Forelimb muscle (tissue), 1 donor: Measurements from ENCODE around the gene MBD3. TPM values are rescaled to one million over a fixed set of nuclear protein-coding genes. Genes with fewer than 3 reads are reported as not detected.
"Not testable (repeated sequence)": the region's sequence is repeated elsewhere in the genome, so short reads cannot be mapped to it uniquely, and the experiment has no call there.

Experiments used
- DNase-seq: peaks from one replicate; pipeline ENCODE4 v3.0.0-alpha.2; 2013; ENCODE audit warnings: low read depth
- polyA plus RNA-seq: library from polyadenylated mRNA; unstranded; fragments of 120-200 nt; gene quantifications from one replicate; pipeline ENCODE4 v1.2.1, GENCODE V29; 2013; ENCODE audit not compliant: insufficient read length

MBD3 gene
- polyA plus RNA-seq, 1 donor = 62.6 TPM

DNA sequence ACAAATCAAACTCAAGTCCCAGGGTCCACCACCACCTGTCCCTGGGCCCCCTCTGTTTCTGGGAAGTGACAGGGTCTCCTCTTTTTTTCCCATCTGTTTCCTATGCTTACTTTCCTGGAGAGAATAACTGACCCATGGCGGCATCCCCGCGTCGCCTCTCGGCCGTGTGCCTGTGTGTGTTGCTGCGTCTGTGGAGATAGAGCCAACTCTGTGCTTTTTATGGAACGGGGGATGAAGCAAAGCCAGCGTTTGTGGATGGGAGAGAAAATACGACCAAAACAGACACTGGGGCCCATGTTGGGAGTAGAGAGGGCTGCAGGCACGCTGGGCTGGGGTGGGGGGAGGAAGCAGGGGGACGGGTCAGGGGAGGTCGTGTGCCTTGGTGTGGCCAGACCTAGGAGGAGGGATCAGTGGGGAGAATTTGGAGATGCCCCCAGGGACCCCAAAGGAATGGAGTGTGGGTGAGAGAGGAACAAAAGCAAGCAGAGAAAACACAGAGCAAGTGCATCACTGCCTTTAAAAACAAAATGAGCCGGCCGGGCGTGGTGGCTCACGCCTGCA is 52.2 kb downstream of the MBD3 start:
- peak; percentile 36 for DNase-seq

DNA sequence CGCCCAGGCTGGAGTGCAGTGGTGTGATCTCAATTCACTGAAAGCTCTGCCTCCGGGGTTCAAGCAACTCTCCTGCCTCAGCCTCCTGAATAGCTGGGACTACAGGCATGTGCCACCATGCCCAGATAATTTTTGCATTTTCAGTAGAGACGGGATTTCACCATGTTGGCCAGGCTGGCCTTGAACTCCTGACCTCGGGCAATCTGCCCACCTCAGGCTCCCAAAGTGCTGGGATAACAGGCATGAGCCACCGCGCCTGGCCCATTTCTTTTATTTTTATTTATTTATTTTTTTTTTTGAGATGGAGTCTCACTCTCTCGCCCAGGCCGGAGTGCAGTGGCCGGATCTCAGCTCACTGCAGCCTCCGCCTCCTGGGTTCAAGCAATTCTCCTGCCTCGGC is 52.9 kb downstream of the MBD3 start:
- not testable (repeated sequence) for DNase-seq

DNA sequence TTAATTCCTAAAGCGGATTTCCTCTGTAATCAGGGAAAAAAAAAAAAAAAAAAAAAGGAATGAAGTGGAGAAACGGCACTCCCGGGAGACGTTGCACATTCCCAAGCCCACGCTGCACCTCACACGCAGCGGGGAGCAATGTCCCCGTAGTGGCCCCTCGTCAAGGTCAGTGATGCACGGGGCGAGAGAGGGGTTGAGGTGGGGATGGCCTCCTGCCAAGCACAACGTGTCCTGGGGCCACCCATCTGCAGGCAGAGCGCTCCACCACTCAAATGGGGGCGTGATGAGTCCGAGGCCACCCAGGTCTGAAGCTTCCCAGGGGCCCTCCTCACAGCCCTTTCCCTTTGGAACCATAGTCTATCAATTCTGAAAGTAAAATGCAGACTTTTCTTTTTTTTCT is 53.7 kb downstream of the MBD3 start:
- DNase-seq = no peak

DNA sequence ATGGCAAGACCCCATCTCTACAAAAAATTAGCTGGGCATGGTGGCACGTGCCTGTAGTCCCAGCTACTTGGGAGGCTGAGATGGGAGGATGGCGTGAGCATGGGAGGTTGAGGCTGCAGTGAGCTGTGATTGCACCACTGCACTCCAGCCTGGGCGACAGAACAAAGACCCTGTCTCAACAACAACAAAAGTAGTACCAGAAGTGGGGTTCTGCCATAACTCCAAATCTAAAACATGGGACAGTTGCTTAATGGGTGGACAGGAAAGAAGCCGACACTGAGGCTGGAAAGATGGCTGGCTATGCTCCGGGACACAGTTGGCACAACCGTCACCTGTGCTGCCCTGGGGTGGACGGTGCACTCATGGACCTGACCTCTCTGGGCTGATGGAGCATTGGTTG is 57.0 kb downstream of the MBD3 start:
- DNase-seq = not testable (repeated sequence)

DNA sequence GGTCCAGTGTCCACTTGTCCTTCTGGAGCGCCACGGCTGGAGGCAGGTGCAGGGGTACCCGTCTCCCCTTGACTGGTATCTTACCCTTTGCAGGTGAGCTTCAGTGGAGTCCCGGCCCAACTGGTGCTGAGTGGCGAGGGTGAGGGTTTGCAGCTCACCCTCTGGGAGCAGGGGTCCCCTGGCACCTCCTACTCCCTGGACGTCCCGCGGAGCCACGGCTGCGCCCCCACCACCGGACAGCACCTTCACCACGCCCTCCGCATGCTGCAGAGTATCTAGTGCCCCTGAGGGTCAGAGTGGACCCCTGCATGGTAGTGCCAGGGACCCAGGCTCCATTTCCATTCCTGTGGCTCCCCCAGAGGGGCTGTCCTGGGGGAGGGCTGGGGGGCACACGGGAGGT is 57.7 kb downstream of the MBD3 start:
- DNase-seq = no peak

DNA sequence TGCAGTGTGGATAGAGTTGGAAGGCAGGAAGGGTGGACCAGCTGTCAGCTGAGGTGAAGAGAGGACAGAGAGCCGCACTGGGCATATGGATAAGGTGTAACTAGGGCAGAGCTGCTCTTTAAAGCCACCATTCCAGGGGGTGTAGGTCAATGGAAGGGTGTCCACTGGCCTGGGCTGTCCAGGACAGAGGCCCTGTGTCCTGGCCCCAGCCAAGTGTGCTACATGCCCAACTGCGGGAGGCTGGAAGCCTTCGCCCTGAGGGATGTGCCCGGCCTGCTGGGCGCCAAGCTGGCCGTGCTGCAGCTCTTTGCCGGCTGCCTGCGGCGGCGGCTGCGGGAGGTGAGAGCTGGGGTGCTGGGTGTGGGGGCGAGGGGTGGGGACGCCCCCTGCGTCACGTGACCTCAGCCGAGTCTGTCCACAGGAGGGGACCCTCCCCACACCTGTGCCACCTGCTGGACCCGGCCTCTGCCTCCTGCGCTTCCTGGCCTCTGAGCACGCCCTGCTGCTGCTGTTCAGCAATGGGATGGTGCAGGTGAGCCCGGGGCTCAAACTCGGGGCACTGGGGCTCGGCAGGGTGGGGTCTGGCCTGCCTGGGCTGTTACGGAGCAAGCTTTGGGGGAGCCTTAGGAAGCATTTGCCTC is 59.0 kb downstream of the MBD3 start:
- DNase-seq = no peak

DNA sequence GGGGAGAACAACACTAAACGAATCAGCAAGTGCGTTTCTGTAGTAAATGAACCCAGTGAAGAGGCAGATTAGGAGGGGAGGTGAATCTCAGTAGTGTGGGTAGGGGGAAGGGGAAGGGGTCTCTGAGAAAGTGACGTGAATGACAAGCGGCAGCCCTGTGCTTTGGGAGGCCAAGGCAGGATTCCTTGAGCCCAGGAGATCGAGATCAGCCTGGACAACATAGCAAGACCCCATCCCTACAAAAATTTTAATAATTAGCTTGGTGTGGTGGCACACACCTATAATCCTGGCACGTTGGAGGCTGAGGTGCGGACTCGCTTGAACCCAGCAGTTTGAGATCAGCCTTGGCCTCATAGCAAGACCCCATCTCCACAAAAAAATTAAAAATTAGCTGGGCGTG is 60.7 kb downstream of the MBD3 start:
- no peak for DNase-seq

DNA sequence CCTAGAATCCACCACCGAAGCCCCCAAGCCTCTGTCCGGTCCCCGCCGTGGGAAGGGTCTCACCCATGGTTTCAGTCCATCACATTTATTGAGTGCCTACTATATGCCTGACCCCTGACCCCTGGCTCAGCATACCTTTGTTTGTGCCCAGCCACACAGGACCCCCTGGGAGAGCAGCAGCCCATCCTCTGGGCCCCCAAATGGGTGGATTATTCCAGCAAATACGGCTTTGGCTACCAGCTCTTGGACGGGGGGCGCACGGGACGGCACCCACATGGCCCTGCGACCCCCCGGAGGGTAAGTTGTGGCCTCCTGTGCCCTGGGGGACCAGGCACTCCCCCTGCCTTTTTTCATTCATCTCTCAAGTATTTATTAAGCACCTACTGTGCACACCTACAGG is 61.1 kb downstream of the MBD3 start:
- DNase-seq = no peak

DNA sequence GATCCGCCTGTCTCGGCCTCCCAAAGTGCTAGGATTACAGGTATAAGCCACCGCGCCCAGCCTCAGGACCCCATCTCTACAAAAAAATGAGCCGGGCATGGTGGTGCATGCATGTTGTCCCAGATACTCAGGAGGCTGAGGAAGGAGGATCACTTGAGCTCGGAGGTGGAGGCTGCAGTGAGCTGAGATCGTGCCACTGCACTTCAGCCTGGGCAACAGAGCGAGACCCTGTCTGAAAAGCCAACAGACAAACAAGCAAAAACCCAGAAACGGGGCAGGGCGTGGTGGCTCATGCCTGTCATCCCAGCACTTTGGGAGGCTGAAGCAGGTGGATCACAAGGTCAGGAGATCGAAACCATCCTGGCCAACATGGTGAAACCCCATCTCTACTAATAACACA is 61.8 kb downstream of the MBD3 start:
- DNase-seq = not testable (repeated sequence)

DNA sequence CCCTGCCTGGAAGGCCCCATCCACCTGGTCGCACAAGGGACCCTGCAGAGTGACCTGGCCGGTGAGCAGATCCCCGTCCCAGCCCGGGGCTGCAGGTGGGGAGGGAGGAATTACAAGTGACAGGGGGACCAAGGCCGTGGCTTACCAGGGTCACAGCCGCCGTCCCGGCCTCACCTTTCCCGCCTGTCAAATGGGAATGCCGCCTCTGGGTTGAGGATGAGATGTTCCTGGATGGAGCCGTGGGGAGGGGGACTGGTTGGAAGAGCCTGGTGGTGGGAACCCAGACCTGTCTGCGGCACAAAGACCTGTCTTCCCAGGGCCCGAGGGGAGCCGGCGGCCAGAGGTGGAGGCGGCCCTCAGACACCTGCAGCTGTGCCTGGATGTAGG is 63.2 kb downstream of the MBD3 start:
- no peak for DNase-seq

DNA sequence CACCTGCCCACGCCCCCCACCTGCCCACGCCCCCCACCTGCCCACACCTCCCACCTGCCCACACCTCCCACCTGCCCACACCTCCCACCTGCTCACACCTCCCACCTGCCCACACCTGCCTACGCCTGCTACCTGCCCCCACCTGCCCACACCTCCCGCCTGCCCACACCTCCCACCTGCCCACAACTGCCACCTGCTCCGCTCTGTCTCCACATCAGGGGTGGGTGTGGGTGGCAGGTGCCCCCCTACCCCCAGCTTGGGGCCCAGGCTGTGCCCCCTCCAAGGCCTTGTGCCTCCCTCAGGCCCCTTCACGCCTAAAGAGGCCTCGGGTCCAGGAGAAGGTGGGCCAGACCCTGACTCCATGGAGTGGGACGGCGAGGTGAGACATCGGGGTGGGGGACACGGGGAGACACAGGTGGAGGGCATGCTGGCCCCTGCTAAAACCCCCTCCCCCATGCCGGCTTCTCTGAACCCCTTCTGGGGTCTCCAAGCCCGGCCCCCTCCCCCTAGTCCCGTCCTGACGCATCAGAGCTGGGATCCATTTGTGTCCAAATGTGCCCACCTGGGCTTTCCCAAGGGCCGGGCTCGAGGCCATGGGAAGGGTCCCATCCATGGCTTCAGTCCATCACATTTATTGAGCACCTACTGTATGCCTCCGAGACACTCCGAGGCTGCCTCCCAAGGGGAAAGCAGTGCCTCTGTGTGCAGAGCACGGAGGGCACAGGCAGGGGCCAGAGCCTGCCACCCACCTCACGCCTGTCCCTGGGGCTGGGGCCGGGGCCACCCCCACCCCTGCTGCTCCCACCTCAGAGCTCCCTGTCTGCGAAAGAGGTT is 63.9 kb downstream of the MBD3 start:
- DNase-seq = no peak

DNA sequence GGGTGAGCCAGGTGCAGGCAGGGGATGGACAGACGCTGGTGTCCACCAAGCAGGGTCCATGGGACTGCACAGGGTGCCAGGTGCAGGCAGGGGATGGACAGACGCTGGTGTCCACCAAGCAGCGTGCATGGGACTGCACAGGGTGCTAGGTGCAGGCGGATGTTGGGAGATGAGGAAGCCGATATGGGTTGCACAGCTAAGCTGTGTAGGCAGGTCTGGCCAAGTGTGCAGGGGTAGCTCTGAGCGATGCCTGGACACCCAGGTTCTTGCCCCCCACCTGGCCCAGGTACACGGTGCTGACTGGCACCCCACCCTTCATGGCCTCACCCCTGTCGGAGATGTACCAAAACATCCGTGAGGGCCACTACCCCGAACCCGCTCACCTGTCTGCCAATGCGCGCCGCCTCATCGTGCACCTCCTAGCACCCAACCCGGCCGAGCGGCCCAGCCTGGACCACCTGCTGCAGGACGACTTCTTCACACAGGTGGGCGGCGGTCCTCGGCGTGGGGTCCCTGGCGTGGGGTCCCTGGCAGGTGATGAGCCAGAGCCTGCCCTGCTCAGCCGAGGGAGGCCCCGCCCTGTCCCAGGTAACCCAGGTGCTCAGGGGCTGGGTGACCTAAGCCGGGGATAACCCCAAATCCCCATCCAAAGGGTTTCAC is 64.9 kb downstream of the MBD3 start:
- no peak for DNase-seq

DNA sequence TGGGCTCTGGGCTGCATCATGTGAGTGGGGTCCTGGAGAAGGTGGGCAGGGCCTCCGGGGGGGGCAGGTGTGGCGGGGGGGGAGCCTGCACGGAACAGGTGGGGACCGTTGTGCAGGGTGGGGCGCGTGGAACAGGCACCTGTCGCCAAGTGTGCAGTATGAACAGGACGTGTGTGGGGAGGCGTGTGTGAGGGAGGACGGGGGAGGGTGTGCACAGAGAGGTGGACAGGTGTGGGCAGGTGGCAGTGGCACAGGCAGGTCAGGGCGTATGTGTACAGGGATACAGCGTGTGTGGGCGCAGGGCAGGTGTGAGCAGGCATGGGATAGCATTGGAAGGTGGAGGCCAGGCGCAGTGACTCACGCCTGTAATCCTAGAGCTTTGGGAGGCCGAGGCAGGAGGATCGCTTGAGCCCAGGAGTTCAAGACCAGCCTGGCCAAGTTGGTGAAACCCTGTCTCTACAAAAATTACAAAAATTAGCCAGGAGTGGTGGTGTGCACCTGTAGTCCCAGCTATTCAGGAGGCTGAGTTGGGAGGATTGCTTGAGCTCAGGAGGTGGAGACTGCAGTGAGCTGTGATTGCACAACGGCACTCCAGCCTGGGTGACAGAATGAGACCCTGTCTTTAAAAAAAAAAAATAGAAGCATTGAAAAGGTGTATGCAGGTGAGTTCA is 65.6 kb downstream of the MBD3 start:
- no peak for DNase-seq

DNA sequence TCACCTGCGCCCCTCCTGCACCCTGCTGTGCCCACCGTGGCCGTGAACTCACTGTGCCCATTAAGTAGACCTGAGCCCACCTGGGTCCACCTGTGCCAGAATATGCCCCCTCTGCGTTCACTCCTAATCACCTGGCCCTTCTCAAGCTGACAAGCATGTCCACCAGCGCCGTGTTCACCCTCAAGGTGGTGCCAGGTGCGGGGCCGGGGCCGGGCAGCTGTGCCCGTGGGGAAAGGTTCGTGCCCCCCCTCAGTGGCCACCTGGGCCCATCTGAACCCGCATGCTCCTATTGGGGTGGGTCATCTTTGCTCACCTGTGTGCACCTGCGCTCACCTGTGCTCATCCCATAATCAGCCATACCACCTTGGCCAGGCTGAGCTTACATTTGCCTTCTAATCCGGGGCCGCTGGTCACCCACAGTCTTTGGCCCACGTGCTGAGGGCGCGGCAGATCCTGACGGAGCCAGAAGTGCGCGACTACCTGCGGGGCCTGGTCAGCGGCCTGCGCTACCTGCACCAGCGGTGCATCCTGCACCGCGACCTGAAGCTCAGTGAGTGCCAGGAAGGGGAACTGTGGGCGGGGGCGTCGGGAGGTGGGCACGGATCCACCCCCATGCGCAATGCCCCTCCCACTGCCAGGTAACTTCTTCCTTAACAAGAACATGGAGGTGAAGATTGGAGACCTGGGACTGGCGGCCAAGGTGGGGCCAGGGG is 66.4 kb downstream of the MBD3 start:
- no peak for DNase-seq

DNA sequence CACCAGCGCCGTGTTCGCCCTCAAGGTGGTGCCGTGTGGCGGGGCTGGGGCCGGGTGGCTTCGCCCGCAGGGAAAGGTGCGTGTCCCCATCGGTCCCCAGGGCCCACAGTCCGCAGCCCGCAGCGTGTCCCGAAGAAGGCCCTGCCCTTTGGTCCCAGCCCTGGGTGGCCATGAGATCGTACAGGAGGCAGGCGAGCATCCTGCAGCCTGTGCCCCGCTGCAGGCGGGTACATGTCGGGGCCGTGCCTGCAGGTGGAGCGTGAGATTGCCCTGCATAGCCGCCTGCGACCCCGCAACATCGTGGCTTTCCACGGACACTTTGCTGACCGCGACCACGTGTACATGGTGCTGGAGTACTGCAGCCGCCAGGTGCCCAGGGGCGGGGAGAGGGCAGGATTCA is 67.3 kb downstream of the MBD3 start:
- DNase-seq = no peak

DNA sequence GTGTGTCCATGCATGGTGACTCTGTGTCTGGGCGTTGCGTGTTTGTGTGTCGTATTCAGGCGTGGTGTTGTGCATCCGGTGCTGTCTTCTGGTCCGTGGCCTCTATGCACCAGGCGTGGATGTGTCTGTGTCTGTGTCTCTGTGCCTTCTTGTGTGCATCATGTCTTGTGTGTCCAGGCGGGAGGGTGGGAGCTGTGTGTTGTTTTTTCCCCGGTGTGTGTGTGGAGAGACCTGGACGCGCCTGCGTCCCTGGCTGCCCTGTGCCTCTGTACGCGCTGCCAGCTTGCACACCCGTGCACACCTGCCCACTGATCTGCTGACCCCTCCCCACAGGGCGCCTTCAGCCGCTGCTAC is 67.7 kb downstream of the MBD3 start:
- no peak for DNase-seq

DNA sequence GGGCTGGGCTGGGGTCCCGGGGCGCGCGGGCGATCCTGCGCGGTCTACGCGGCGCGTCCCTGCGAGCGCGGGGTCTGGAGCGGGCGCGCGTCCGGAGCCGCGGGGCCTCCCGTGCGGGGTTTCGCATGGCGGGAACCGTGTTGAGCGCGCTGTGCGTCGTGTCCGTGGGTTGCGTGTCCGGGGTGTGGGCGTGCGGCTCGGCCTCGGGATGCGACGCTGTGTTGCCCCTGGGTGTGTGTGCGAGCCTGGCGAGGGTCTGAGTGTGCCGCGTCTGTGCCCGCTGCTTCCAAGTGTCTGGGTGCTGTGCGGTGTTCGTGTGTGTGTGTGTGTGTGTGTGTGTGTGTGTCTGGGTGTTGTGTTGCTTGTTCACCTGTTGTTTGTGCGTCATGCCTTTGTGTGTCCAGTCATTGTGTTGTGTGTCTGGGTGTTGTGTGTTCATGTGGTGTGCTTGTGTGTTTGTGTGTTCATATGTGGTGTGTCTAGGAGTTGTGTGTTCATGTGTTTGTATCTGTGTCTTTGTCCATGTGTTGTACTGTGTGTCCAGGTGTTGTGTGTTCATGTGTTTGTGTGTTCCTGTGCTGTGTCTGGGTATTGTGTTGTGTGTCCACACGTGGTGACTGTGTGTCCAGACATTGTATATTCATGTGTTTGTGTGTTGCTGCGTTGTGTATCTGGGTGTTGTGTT is 68.2 kb downstream of the MBD3 start:
- no peak for DNase-seq
